ENCODE results near the gene TMSB4X.
"Not testable (repeated sequence)": the region's sequence is repeated elsewhere in the genome, so short reads cannot be mapped to it uniquely, and the experiment has no call there.

Gene TMSB4X

DNA sequence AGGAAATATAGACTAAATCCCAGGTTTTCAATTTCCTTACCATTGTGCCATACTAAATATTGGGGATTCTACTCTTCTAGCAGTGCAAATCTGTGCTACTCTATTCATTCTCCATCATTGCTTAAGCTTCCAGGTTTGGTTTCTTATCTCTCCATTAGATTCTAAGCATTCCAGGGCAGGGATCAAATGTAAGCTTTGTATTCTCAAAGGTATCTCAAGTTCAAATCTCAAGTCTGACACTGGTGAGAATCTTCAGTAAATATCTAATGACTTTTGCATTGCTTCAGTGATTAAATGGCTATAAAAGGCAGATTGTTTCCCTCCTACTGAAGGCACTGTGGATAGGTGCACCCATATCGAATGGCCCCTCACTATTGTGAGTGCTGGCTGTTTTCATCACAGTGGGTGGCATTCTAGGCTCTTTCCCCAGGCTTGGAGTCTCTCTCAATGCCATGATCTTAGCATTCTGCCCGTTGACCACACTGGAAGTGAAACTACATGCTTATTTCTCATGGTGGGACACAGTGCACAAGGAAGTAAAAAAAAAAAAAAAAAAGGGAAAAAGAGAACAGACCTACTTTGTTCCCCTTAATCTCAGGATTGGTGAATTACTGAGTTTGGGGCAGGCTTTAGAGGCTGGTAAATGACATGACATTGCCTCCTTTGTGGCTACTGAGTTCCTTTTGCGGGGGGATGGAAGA is 40.8 kb downstream of the TMSB4X start:
- Histone ChIP-seq H3K4me1 (peaks cover 24% of the 10 kb centered on the region), H3K36me3 (no peaks in the 10 kb centered on the region), H3K4me3 (no peak overlapping the region), H4K20me1 (no peaks in the 10 kb centered on the region), H3K4me2 (peak overlapping the region; percentile 3; the same call in 1 of the 2 replicates), H3K27me3 (no peaks in the 10 kb centered on the region; the same call in 1 of the 2 replicates), H3K27ac (no peak overlapping the region), H3K9me3 (no peaks in the 10 kb centered on the region), H3K9ac (no peak overlapping the region)
- no peak for TF ChIP-seq Cebpa-rat (IDR thresholded peaks at IDR 0.05)

DNA sequence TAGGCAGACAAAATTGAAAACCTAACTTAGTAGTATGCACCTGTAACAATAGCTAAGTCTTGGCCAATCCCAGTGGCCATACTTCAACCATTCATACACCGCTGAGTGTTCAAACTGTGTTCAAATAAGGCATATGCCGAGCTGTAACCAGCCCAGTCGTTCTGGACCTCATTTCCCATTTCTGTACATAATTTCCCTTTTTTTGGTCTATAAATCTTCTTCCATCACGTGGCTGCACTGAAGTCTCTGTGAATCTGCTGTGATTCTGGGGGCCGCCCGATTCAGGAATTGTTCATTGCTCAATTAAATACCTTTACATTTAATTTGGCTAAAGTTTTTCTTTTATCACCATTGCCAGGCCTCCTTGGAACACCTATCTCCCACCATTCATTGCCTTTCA is 41.8 kb downstream of the TMSB4X start:
- not testable (repeated sequence) for H3K4me2 ChIP-seq, H4K20me1 ChIP-seq, H3K36me3 ChIP-seq, H3K9me3 ChIP-seq, H3K27me3 ChIP-seq, H3K27ac ChIP-seq, H3K9ac ChIP-seq, H3K4me3 ChIP-seq
- peaks cover 24% of the 10 kb centered on the region for H3K4me1 ChIP-seq

DNA sequence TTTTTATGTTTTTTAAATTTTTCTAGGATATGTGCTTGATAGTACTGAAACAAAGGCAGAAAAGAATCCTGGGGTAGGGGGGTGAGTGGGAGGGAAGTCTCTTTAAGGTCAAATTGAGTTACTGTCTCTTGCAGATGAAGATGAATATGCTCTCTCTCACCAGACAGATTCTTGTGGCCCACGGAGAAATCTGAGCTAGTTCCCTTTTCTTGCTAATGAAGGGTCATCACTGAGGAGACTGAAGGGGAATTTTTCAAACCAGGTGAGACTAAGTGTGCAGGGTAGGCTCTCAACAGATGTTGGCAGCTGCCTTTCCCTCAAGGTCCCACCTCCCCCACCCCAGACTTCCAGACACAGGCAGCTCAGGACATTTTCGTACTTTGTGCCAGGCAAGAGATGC is 48.0 kb downstream of the TMSB4X start:
- Histone ChIP-seq H3K4me2 (no peak overlapping the region), H3K27ac (no peak overlapping the region), H3K4me1 (peaks cover 20% of the 10 kb centered on the region; the same call in 1 of the 2 replicates), H3K9me3 (no peaks in the 10 kb centered on the region), H4K20me1 (no peaks in the 10 kb centered on the region), H3K9ac (no peak overlapping the region), H3K4me3 (no peak overlapping the region), H3K27me3 (no peaks in the 10 kb centered on the region), H3K36me3 (no peaks in the 10 kb centered on the region)
- TF ChIP-seq Cebpa-rat (IDR thresholded peaks at IDR 0.05): no peak

DNA sequence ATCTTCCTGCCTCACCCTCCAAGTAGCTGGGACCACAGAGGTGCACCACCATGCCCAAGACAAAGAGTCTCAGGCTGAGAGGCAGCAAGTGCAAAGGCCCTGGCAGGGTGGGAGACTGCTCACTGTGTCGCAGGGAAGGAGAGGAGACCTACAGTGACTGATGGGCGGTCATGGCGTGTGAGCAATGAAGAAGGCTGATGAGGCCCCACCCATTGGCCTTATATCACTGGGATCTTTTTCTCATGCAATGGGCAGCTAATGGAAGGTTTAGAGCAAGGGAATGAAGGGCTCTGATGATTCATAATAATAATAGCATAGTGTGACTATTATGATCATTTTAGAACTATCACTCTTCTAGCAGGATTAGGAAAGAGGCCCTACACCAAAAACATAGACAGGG is 48.7 kb downstream of the TMSB4X start:
- no peak overlapping the region for H3K27ac ChIP-seq
- no peaks in the 10 kb centered on the region for H3K27me3 ChIP-seq
- H3K4me2 ChIP-seq: no peak overlapping the region
- H3K4me1 ChIP-seq: peaks cover 20% of the 10 kb centered on the region; the same call in 1 of the 2 replicates
- no peaks in the 10 kb centered on the region for H4K20me1 ChIP-seq
- no peak overlapping the region for H3K9ac ChIP-seq
- TF ChIP-seq Cebpa-rat (IDR thresholded peaks at IDR 0.05): no peak
- H3K9me3 ChIP-seq: no peaks in the 10 kb centered on the region
- no peak overlapping the region for H3K4me3 ChIP-seq
- H3K36me3 ChIP-seq: no peaks in the 10 kb centered on the region

- Histone ChIP-seq H3K4me2 (no peak overlapping the region), H4K20me1 (no peaks in the 10 kb centered on the region), H3K4me1 (peaks cover 20% of the 10 kb centered on the region; the same call in 1 of the 2 replicates), H3K27me3 (0 out of 2 replicates have a peak, but pooled peaks cover 2% of the 10 kb centered on the region), H3K27ac (no peak overlapping the region), H3K4me3 (no peak overlapping the region), H3K36me3 (no peaks in the 10 kb centered on the region), H3K9ac (no peak overlapping the region), H3K9me3 (no peaks in the 10 kb centered on the region)
- TF ChIP-seq Cebpa-rat (IDR thresholded peaks at IDR 0.05): no peak
These were observed 49.1 kb downstream of the TMSB4X start for GRCh38 chrX:13023979-13024378.

- Histone ChIP-seq H3K36me3 (no peaks in the 10 kb centered on the region), H3K9ac (no peak overlapping the region), H3K9me3 (no peaks in the 10 kb centered on the region), H4K20me1 (no peaks in the 10 kb centered on the region), H3K4me1 (peaks cover 20% of the 10 kb centered on the region; the same call in 1 of the 2 replicates), H3K27me3 (0 out of 2 replicates have a peak, but pooled peaks cover 6% of the 10 kb centered on the region), H3K4me2 (no peak overlapping the region), H3K4me3 (no peak overlapping the region), H3K27ac (no peak overlapping the region)
- no peak for TF ChIP-seq Cebpa-rat (IDR thresholded peaks at IDR 0.05)
These were observed 50.1 kb downstream of the TMSB4X start for GRCh38 chrX:13024986-13025385.

All from BLaER1 (cell line).